Ovary (tissue), 3 donors: ENCODE data around the gene LILRA1.

Experiments
- POLR2A ChIP-seq: fragments of 450-650 bp; IDR thresholded peaks from one replicate; pipeline ENCODE4 v1.6.1; 2017; ENCODE audit warnings: antibody characterized with exemption, mild to moderate bottlenecking, moderate library complexity
- TF ChIP-seq, protein P1 (sequence below), 3 donors: fragments of 450-650 bp in 2 of 3; fragments of 200-600 bp in 1 of 3; IDR thresholded peaks; one replicate each; pipeline versions ENCODE4 v1.5.1 to v1.8.0; 2016 to 2022; ENCODE audit warnings: antibody characterized with exemption in 3 of 3, mild to moderate bottlenecking in 1 of 3
- donor health status: DM: no; HTN: no; CAD: no.

DNA sequence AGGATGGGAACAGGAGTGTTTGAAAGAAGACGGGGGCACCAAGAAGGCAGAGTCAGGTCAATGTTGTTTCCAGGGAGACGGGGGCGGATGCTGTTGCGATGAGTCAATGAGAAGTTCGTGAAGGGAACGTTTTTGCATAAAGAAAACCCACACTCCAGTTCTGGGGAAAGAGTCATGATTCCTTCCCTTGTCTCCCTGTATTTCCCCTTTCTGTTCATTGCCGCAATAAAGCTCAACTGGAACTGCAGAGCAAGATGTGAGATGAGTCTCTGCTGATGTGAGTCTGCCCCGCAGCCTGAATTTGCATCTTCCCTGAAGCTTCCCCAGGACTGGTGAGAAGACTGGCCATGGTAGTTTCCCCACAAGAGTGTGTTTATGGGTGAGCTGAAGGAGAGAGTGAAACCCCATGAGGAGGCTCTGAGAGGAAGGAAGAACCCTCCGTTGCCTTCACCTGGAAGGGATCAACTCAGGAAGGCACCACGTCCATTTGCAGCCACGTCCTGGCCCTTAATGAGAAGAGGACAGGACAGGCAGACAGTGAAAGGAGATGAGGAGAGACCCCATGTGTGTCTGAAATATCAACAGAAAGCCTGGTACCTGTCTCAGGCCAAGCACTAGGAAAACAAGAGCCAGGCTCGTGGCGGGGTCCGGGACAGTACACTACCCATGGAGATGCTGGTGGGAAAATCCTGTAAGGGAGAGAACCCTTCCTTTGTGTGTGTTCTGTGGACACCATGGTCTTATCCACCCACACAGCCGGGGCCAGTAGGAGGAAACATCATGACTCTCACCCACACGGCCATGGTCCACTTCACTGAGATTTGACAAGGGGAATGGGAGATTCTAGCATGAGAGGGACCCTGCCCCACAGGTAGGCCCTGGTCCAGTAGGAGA, 13.7 kb downstream of the LILRA1 start:
- TF ChIP-seq POLR2A: no peak
- TF ChIP-seq, protein P1, sequence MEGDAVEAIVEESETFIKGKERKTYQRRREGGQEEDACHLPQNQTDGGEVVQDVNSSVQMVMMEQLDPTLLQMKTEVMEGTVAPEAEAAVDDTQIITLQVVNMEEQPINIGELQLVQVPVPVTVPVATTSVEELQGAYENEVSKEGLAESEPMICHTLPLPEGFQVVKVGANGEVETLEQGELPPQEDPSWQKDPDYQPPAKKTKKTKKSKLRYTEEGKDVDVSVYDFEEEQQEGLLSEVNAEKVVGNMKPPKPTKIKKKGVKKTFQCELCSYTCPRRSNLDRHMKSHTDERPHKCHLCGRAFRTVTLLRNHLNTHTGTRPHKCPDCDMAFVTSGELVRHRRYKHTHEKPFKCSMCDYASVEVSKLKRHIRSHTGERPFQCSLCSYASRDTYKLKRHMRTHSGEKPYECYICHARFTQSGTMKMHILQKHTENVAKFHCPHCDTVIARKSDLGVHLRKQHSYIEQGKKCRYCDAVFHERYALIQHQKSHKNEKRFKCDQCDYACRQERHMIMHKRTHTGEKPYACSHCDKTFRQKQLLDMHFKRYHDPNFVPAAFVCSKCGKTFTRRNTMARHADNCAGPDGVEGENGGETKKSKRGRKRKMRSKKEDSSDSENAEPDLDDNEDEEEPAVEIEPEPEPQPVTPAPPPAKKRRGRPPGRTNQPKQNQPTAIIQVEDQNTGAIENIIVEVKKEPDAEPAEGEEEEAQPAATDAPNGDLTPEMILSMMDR (IDR thresholded peaks at IDR 0.05): no peak
